Activated CD8-positive, alpha-beta memory T cell treated with anti-CD3 and anti-CD28 coated beads, Interleukin-2, amount 50 U/mL, for 24 hours (primary cell): Measurements from ENCODE around the gene CD248.
"Not testable (repeated sequence)": the region's sequence is repeated elsewhere in the genome, so short reads cannot be mapped to it uniquely, and the experiment has no call there.

Experiments
- DNase-seq: peaks from one replicate; pipeline ENCODE4 v3.0.0-alpha.2; 2020; ENCODE audit errors: extremely low read depth

Gene CD248

DNA sequence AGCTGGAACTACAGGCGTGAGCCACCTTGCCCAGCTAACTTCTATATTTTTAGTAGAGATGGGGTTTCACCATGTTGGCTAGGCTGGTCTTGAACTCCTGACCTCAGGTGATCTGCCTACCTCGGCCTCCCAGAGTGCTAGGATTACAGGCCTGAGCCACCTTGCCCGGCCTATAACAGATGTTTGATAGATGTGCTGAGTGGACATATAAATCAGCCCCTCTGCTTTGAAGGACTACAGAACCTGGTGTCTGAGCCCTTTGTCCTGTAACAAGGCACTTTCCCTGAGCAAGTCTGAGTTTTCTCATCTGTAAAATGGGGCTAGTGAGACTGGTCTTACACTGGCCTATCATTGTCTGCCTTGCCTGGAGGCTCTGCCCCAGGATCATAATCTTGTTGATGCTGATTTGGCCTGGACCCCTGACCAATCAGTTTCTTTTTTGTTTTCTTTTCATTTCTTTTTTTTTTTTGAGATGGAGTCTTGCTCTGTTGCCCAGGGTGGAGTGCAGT, 12.4 kb upstream of the CD248 start:
- DNase-seq = no peak

DNA sequence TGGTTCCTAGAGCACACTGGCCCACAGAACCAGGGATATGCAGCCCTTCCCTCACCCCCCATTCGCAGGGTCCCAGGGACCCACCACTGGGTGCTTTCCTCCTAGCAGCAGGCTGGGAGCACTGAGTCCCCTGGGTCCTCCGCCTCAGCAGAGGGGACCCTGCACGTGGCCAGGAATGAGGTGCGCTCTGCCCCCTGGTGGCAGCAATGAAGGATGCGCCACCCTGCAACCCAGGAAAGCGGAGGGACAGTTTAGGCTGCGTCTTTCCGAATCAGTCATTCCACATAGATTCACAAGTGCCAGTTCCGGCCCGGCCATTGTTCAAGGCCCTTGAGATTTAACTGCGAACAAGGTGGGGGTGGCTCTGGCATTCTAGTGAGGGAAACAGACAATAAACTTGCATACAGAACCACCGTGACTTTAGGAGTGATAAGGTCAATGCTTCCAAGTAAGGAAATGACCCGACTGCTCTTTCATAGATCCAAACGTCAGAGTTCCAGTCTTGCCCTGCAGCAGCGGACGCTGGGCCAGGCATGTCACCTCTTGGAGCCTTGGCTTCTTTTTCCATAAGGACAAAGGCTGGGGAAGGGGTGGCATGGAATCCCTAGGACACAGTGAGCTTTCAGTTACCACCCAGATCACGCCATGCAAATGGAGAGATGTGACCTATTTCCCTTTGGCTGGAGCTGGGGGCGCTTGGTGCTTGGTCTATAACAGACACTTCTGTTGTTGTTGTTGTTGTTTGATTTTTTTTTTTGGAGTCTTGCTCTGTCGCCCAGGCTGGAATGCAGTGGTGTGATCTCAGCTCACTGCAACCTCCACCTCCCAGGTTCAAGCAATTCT, 11.7 kb upstream of the CD248 start:
- DNase-seq = no peak

DNA sequence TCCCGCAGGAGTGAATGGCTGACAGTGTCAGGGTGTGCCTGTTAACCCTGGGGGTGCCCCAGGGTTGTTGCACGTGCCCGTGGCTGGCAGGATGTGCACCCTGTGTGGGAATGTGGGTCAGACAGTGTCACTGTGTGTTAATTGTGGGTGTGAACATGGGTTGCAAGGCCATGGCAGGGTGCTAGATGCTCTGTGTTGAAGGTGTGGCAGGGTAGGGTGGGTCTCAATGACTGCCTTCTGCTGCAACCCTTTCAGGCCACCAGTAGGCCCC, 11.1 kb upstream of the CD248 start:
- no peak for DNase-seq

DNA sequence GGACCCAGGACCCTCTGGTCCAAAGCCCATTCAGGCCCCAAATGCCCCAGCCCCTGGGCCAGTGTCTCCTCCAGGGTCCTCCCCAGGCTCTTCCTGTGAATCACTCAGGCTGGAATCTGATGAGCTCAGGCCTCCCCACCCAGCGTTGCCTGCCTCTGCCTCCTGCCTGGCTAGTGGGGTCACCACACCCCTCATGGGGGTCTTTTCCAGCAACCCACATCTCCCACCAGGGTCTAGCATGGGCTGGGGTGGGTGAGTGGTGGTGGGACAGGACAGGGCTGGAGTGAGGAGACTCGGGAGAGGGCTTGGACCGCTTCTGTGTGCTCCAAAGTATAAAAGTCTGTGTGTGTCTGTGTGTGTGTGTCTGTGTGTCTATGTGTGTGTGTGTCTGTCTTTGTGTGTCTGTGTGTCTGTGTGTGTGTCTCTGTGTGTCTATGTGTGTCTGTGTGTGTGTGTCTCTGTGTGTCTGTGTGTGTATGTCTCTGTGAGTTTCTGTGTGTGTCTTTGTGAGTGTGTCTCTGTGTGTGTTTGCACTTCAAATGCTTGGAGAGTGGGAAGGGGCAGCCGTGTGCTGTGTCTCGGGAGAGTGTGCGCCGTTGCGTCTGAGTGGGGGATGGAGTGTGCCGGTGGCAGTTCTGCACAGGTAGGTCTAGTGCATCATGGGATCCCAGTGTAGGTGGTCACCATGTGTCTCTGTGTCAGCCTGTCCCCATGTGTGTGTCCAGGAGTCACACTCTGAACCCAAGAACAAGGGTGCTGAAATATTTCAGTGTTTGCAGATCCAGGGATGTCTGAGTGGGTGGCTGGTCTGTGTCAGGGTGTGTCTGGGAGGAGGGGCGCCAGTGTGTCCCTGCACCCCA, 10.6 kb upstream of the CD248 start:
- DNase-seq = no peak

DNA sequence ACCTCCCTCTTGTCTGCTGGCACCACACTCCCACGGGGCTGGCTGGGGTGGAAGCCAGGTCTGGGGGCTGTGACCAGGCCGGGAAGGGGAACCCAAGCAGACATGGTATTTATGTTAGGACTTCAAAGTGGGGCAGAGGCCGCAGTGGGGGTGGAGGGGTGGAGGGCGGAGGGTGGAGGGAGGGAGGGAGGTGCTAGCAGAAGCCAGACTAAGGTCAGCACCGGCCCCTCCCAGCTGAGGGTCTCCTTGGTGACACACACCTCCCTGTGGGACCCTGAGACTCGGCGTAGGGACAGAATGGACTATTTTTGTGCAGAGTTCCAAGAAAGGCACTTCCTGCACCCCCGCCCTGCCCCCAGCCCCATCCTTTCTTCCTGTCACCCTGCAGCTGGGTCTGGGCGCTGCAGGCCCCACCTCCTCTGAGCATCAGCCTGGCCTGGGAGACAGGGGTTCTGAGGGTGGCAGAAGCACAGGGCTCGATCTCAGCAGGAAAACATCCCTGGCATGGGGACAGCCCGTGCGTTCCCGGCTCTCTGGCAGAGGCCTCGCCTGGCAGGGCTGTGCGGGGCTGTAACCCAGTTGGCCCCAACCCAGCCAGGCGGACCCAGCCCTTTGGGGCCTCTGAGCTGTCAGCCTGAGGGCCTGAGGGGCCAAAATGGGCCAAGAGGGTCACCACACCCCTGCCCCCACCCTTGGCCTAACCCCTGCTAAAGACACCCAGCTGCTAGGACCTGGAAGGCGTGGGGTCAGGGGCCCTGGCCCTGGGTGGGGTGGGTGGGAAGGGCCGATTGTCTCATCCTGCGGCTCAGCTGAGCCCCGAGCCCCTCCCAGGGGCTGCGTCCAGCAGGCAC, 9.6 kb upstream of the CD248 start:
- DNase-seq = no peak

DNA sequence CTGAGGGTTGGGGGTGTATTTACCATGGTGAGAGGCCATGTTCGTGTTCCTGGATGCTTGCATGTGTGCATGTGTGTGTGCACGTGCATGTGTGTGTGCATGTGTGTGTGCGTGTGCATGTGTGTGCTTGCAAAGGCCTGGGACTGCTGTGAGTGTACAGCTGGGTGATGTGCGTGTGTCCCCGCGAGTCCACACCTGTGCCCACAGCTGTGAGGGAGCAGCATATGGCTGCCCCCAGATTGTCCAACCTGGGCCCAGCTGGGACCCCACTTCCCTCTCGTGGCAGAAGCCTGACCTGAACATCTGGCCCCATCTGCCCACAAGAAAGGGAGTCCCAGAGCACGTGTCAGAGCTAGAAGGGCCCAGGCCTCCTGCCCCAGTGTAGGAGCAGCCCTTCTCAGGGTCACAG, 8.4 kb upstream of the CD248 start:
- no peak for DNase-seq

DNA sequence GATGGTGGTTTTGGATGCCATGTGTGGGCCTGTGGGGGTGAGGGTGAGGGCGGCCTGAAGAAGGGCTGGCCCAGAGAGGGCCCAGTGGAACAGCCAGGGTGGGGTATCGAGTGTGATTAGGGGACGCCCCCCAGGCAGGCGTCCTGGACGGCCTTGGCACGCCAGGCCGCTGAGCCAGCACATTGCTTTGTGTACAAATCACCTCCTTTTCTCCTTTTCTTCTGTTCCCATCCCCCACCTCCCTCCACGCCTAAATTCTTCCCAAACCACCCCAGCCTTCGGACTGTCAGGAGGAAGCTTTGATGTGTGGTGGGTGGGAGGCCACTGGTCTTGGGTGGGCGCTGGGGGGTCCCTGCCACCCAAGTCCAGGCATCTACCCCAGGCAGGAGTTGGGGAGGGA, 7.8 kb upstream of the CD248 start:
- no peak for DNase-seq

DNA sequence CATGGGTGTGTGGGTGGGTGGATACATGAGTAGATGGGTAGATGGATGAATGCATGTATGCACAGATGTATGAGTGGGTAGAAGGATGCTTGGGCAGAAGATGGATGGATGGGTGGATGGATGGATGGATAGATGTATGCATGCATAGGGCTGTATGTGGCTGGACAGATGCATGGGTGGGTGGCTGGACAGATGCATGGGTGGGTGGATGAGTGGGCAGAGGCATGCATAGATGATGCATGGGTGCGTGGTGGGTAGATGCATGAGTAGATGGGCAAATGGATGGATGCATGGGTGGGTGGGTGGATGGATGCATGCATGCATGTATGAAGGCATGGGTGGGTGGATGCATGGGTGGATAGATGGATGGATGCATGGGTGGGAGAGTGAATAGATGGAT, 6.8 kb upstream of the CD248 start:
- no peak for DNase-seq

DNA sequence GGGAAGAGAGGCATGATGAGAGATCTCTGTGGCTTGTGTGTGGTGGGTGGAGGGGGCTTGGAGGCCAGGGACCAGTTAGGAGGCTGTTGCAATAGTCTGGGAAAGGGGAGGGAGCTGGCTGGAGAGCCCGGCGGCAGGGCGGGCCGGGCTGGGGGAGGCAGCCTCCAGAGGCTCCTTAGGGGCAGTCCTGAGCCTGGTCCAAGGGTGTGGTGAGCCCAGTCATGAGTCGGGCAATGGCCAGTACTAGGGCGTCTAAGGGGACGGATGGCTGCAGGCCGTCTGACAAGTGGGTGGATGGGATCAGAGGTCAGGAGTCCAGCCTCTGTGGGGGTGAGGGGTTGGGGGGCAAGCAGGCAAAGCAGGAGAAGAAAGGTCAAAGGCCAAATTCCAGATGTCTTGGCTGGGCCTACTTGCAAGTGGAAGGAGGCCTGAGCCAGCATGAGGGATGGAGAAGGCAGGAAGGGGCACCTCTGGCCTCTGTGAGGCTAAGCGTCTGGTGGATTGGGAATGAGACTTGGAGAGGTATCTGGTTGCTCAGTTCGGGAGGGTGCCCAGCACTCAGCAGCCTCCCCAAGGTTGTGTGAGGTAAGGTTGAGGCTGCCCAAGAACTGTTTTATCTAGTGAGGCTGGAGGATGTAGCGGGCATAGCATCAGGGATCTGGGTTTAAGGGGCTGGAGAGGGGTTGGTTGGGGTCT, 6.0 kb upstream of the CD248 start:
- no peak for DNase-seq

DNA sequence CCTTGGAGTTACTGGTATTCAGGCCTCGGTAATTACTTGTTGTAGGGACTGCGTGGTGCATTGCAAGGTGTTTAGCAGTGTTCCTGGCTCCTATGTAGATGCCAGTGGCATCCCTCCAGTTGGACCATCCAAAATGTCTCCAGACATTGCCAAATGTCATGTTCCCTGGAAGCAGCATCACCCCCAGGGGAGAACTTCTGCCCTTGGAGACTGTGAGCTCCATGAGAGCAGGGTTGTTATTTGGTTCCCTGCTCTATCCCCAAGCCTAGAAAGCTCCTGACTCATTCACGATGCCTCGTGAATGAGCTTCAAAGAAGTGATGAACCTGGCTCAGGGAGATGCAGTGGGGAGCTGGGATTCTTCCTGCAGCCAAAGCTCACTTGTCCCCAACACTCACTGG, 4.8 kb upstream of the CD248 start:
- DNase-seq = no peak

DNA sequence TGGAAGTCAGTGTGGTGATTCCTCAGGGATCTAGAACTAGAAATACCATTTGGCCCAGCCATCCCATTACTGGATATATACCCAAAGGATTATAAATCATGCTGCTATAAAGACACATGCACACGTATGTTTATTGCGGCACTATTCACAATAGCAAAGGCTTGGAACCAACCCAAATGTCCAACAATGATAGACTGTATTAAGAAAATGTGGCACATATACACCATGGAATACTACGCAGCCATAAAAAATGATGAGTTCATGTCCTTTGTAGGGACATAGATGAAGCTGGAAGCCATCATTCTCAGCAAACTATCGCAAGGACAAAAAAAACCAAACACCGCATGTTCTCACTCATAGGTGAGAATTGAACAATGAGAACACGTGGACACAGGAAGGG, 3.9 kb upstream of the CD248 start:
- not testable (repeated sequence) for DNase-seq

DNA sequence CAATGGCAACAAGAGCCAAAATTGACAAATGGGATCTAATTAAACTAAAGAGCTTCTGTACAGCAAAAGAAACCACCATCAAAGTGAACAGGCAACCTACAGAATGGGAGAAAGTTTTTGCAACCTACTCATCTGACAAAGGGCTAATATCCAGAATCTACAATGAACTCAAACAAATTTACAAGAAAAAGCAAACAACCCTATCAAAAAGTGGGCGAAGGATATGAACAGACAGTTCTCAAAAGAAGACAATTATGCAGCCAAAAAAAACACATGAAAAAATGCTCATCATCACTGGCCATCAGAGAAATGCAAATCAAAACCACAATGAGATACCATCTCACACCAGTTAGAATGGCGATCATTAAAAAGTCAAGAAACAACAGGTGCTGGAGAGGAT, 3.4 kb upstream of the CD248 start:
- not testable (repeated sequence) for DNase-seq

DNA sequence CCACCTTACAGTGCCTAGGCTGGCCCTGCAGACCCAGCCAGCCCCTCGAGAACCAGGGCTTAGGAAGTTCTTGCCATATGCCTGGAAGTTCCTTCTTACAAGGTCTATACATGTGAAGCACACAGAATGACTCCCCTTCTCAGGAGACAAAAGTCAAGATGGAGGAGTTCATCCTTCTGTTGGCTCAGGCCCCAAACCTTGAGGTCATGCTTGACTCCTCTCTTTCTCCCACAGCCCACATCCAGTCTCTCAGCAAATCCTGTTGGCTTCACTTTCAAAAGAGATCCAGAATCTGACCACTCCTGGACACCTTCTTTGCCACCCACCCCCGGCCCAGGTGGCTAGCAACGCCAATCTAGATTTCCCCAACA, 1.7 kb upstream of the CD248 start:
- DNase-seq = no peak

DNA sequence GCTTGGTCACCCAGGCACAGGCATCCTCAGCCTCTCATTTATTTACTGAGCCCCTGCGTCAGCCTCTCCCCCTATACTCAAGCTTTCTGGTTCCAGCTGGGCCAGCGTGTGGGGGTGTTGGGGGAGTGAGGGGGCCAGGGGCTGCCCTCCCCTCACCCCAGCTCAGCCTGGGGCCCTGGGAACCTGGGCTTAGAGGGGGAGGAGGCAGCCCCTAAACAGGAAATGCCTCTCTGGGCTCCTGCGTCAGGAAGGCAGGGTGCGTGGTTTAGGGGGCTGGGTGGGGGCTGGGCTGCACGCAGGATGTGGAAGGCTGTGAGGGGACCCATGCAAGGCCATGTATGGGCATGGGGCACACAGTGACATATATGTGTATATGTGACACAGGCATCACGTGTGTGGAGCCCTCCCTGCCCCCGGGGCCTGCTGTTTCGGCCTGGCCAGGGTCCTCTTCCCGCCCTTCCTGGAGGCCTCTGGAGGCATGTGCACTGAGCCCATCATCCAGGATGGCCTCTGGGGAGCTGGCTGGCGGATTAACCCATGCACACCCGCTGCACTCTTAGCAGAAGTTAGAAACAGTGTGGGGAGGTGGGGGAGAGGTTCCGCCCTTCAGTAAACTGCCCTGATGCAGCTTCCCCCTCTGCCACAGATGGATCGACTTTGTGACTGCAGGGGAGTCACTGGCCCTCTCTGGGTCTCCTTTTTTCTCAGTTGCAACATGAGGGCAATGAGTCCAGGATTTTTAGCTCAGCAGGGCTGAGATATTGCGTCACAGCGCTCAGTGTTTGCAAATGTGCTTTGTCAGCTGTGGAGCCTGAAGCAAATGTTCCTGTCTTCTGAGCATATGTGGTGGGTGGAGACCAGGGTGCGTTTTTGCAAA, 1.1 kb upstream of the CD248 start:
- DNase-seq = no peak

DNA sequence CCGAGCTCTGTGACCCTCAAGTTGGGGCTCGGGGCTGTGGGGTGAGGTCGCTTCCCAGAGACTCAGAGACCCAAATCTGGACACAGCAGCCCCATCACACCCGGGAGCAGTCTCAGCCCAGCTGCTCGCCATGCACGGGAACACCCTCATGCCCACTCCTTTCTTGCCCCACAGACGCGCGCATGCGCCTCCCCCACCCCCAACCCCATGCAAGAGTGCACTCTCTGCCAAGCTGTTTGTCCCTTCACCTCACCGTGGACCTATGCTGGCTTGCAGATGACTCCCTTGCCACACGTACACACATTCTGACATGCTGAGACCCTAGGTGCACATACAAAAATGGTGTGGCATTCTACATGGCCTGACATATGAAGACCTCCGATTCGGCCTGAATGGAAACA, 478 bp upstream of the CD248 start:
- no peak for DNase-seq

DNA sequence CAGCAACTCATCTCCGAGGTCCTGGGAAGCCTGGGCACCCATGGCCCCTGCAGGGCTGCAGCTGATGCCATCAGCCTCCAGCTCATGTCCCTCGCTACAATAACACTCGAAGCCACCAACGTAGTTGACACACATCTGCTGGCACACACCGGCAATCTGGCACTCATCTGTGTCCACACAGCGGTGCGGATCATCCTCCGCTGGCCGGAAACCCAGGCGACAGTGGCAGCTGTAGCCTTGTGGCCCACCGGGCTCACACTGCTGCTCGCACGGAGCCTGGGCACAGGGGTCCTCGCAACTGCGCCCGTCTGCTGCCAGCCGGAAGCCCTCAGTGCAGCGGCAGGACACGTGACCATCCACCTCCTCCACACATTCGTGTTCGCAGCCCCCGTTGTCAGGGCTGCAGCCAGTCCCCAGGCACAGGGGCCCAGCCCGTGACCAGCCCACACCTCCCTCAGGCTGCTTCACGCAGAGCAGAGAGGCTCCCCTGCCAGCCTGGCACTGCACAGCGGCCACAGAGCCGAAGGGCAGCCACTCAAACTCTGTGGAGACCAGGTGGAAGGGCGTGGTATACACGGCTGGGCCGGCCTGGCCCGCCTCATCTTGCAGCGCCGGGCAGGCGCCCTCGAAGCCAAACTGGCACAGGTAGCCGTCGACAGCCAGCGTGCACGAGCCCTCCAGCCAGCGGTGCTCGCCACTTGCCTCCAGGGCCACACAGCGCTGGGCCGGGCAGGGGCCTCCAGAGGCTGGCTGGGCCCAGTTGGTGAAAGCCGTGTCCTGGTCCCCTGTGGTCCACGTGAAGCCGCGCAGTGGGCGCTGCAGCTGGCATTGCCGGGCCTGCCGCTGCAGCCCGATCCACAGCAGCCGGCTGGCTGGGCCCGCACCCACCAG, 678 bp downstream of the CD248 start:
- no peak for DNase-seq

DNA sequence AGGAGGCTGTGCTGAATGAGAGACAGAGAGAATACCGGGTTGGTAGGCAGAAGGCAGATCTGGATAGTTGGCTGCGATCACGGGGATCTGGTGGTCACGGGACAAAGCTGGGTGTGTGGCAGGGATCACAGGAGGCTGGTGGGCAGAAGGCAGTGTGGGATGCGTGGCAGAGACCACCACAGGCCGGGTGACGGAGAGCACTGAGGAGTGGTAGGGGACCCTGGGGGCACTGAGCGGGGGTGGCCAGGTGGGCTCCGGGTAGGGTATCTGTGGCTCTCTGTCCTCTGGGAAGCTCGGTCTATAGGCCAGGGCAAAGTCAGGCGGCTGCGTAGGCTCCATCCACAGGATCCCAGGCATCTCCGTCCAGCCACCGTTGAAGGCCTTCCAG, 1.4 kb downstream of the CD248 start:
- DNase-seq = no peak

DNA sequence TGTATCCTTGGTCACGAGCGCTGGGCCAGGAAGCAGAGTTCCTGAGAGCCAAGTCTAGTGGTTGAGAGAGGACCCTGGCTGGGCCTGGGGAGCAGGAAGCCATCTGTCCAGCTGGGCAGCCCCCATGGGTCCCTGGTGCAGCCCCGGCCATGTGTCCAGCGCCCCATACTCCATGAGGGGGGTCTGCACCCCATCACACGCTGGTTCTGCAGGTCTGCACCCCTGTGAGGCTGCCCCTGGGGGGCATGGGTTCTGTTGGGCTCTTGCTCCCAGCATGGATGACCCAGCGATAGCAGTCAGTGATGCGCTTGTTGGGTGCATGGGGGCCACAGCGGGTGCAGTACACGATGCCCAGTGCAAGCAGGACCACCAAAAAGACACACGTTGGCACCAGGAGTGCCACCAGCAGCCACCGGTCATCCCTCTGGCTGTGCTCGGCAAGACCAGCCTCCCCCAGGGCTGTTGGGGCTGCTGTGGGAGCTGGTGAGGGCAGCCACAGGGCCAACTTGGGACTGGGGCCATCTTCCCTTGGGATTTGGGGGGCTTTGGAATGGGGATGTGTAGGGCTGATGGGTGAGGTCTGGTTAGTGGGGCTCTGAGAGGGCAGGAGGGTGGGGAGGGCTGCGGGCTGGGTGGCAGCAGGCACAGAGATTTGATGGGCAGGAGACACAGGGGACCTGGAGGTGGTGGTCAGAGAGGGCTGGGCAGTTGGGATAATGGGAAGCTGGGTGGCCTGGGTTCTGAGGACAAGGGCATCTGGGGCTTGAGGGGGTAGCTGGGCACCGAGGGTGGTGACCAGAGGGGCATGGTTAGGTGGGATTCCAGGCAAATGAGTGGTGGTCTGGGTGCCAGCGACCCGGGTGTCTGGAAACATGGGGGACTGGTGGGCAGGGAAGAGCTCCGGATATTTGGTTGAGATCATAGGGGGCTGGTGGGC, 2.0 kb downstream of the CD248 start:
- no peak for DNase-seq

DNA sequence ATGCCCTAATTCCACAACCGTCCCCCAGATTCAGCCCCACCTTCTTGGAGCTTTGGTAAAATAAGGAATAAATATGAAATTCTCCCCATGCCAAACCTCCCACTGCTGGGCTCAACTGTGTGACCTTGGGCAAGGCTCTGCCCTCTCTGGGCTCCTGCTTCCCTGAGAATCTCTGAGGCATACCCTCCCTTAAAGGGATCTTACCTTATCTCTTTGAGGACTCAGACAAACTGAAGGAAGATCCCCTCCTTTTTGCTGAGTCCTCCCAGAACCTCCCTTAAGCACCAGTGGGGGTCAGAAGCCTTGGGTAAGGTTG, 2.7 kb downstream of the CD248 start:
- no peak for DNase-seq
